ENCODE measurements around the gene LMNTD1. TPM values are rescaled to one million over a fixed set of nuclear protein-coding genes. Genes with fewer than 3 reads are reported as not detected.

LMNTD1 gene
- total and polyA plus RNA-seq, 4 donors = 0.18 to 14.9 (median 3.4) TPM

GRCh38 chr12:25570418-25570817 is 17.3 kb upstream of the LMNTD1 start:
- no peak overlapping the region for H3K4me3 ChIP-seq
- peaks cover 0 to 5% (median under 1%) of the 10 kb centered on the region in 4 donors for H3K9me3 ChIP-seq (ENCODE audit: control insufficient read depth in 4 of 4, insufficient read depth in 3 of 4, low read length in 3 of 4)
- no peaks in the 10 kb centered on the region for H3K36me3 ChIP-seq (ENCODE audit: control insufficient read depth in 4 of 4, insufficient read depth in 4 of 4, low read length in 4 of 4)
- 73 to 92% methylated on average over 1 of the region's 1 CpG for WGBS, 2 donors
- H3K27ac ChIP-seq (ENCODE audit: low read depth in 1 of 2, low read length in 1 of 2) = no peak overlapping the region
- H3K27me3 ChIP-seq (ENCODE audit: control insufficient read depth in 3 of 3, insufficient read depth in 3 of 3, low read length in 2 of 3) = no peaks in the 10 kb centered on the region
- H3K4me1 ChIP-seq (ENCODE audit: control insufficient read depth in 5 of 5, insufficient read depth in 5 of 5, low read length in 5 of 5) = no peaks in the 10 kb centered on the region
- TF ChIP-seq CTCF (IDR thresholded peaks at IDR 0.05; ENCODE audit: control extremely low read depth, extremely low read depth) = no peak
- no peak overlapping the region for H3K9ac ChIP-seq (ENCODE audit: insufficient read depth in 1 of 2, low read length in 2 of 2)
- DNase-seq (no peak), ATAC-seq (ENCODE audit: insufficient read depth, low FRiP score) (no peak)

- H3K27ac ChIP-seq (ENCODE audit: low read depth in 1 of 2, low read length in 1 of 2) = no peak overlapping the region
- H3K27me3 ChIP-seq (ENCODE audit: control insufficient read depth in 3 of 3, insufficient read depth in 3 of 3, low read length in 2 of 3) = no peaks in the 10 kb centered on the region
- DNase-seq = no peak
- no peak for TF ChIP-seq CTCF (IDR thresholded peaks at IDR 0.05; ENCODE audit: control extremely low read depth, extremely low read depth)
- H3K9ac ChIP-seq (ENCODE audit: insufficient read depth in 1 of 2, low read length in 2 of 2) = no peak overlapping the region
- no peak overlapping the region for H3K4me3 ChIP-seq
- ATAC-seq (ENCODE audit: insufficient read depth, low FRiP score) = no peak
- H3K9me3 ChIP-seq (ENCODE audit: control insufficient read depth in 4 of 4, insufficient read depth in 3 of 4, low read length in 3 of 4) = peaks cover 0 to 5% (median under 1%) of the 10 kb centered on the region in 4 donors
- no peaks in the 10 kb centered on the region for H3K36me3 ChIP-seq (ENCODE audit: control insufficient read depth in 4 of 4, insufficient read depth in 4 of 4, low read length in 4 of 4)
- H3K4me1 ChIP-seq (ENCODE audit: control insufficient read depth in 5 of 5, insufficient read depth in 5 of 5, low read length in 5 of 5) = no peaks in the 10 kb centered on the region
- 74 to 86% methylated on average over 8 of the region's 8 CpGs for WGBS, 2 donors
Observed at GRCh38 chr12:25566202-25566949, 13.3 kb upstream of the LMNTD1 start.

- no peak for TF ChIP-seq CTCF (IDR thresholded peaks at IDR 0.05; ENCODE audit: control extremely low read depth, extremely low read depth)
- H3K9ac ChIP-seq (ENCODE audit: insufficient read depth in 1 of 2, low read length in 2 of 2) = no peak overlapping the region
- H3K4me1 ChIP-seq (ENCODE audit: control insufficient read depth in 5 of 5, insufficient read depth in 5 of 5, low read length in 5 of 5) = no peaks in the 10 kb centered on the region
- no peaks in the 10 kb centered on the region for H3K27me3 ChIP-seq (ENCODE audit: control insufficient read depth in 3 of 3, insufficient read depth in 3 of 3, low read length in 2 of 3)
- no peak for ATAC-seq (ENCODE audit: insufficient read depth, low FRiP score)
- H3K4me3 ChIP-seq = no peak overlapping the region
- no peak for DNase-seq
- 94 to 95% methylated on average over 7 of the region's 7 CpGs for WGBS, 2 donors
- H3K36me3 ChIP-seq (ENCODE audit: control insufficient read depth in 4 of 4, insufficient read depth in 4 of 4, low read length in 4 of 4) = no peaks in the 10 kb centered on the region
- H3K27ac ChIP-seq (ENCODE audit: low read depth in 1 of 2, low read length in 1 of 2) = no peak overlapping the region
- H3K9me3 ChIP-seq (ENCODE audit: control insufficient read depth in 4 of 4, insufficient read depth in 3 of 4, low read length in 3 of 4) = no peaks in the 10 kb centered on the region
Observed at GRCh38 chr12:25558586-25558985, 5.5 kb upstream of the LMNTD1 start.
